GM18861 (cell line): ENCODE data around the gene PPP2R3B.
"Not testable (repeated sequence)": the region's sequence is repeated elsewhere in the genome, so short reads cannot be mapped to it uniquely, and the experiment has no call there.

Experiments used
- ATAC-seq: cut with Tn5 transposase; IDR thresholded peaks from one replicate; pipeline ENCODE4 v1.9.1; 2021; ENCODE audit not compliant: unreplicated experiment

PPP2R3B gene

GRCh38 chrX:320126-320783 is 66.5 kb downstream of the PPP2R3B start:
- no peak for ATAC-seq

- no peak for ATAC-seq
Observed at GRCh38 chrX:319579-320125, 67.1 kb downstream of the PPP2R3B start.

- ATAC-seq: peak; percentile 86
Observed at GRCh38 chrX:318739-319578, 67.7 kb downstream of the PPP2R3B start, which contains the start of gene GTPBP6. Gene GTPBP6 (minus strand): TSS chrX:318796. CDS start chrX:318787, 9 bp downstream.

GRCh38 chrX:318068-318738 is 68.5 kb downstream of the PPP2R3B start:
- ATAC-seq: peak; percentile 47

- no peak for ATAC-seq
Observed at GRCh38 chrX:317424-318067, 69.2 kb downstream of the PPP2R3B start.

GRCh38 chrX:316351-317325 is 70.1 kb downstream of the PPP2R3B start:
- no peak for ATAC-seq

- no peak for ATAC-seq
Observed at GRCh38 chrX:314781-315595, 71.7 kb downstream of the PPP2R3B start.

- ATAC-seq: no peak
Observed at GRCh38 chrX:314049-314448, 72.7 kb downstream of the PPP2R3B start.

- no peak for ATAC-seq
Observed at GRCh38 chrX:313546-313945, 73.2 kb downstream of the PPP2R3B start.

GRCh38 chrX:312621-313331 is 73.9 kb downstream of the PPP2R3B start:
- ATAC-seq: no peak

GRCh38 chrX:311156-312129 is 75.3 kb downstream of the PPP2R3B start:
- no peak for ATAC-seq

- no peak for ATAC-seq
Observed at GRCh38 chrX:310621-311155, 76.0 kb downstream of the PPP2R3B start.

GRCh38 chrX:308821-309520 is 77.7 kb downstream of the PPP2R3B start:
- ATAC-seq: no peak

- ATAC-seq: no peak
Observed at GRCh38 chrX:307261-308111, 79.2 kb downstream of the PPP2R3B start.

GRCh38 chrX:306614-307251 is 80.0 kb downstream of the PPP2R3B start:
- not testable (repeated sequence) for ATAC-seq
